GM19397 (cell line): ENCODE measurements around the gene CIDEB.

Experiments
- ATAC-seq: cut with Tn5 transposase; IDR thresholded peaks from one replicate; pipeline ENCODE4 v1.9.1; 2021; ENCODE audit warnings: mild to moderate bottlenecking, moderate library complexity; ENCODE audit not compliant: unreplicated experiment

The CIDEB gene

GRCh38 chr14:24270537-24271133 is 37.1 kb downstream of the CIDEB start:
- no peak for ATAC-seq

- ATAC-seq, result no peak
These were observed 37.8 kb downstream of the CIDEB start for GRCh38 chr14:24269910-24270536.

- no peak for ATAC-seq
These were observed 38.4 kb downstream of the CIDEB start for GRCh38 chr14:24269368-24269767.

- ATAC-seq, result no peak
These were observed 39.6 kb downstream of the CIDEB start for GRCh38 chr14:24268225-24268624.

- no peak for ATAC-seq
These were observed 40.3 kb downstream of the CIDEB start for GRCh38 chr14:24267516-24267915.

- ATAC-seq, result no peak
These were observed 41.2 kb downstream of the CIDEB start for GRCh38 chr14:24266344-24267244.

- ATAC-seq, result no peak
These were observed 43.5 kb downstream of the CIDEB start for GRCh38 chr14:24264298-24264697.

- no peak for ATAC-seq
These were observed 43.9 kb downstream of the CIDEB start for GRCh38 chr14:24263848-24264247.

- no peak for ATAC-seq
These were observed 44.7 kb downstream of the CIDEB start, which contains the start of gene TGM1 for GRCh38 chr14:24262821-24263733. Gene TGM1 (minus strand): TSS chr14:24263177. CDS start chr14:24262352, 825 bp downstream.

- ATAC-seq, result no peak
These were observed 45.8 kb downstream of the CIDEB start for GRCh38 chr14:24261969-24262327.

GRCh38 chr14:24261256-24261968 is 46.4 kb downstream of the CIDEB start:
- ATAC-seq, result no peak

GRCh38 chr14:24260780-24261157 is 47.0 kb downstream of the CIDEB start:
- no peak for ATAC-seq

GRCh38 chr14:24260026-24260779 is 47.6 kb downstream of the CIDEB start:
- no peak for ATAC-seq

GRCh38 chr14:24259282-24260025 is 48.3 kb downstream of the CIDEB start:
- ATAC-seq, result no peak

- ATAC-seq, result no peak
These were observed 49.1 kb downstream of the CIDEB start for GRCh38 chr14:24258548-24259265.

- no peak for ATAC-seq
These were observed 49.7 kb downstream of the CIDEB start for GRCh38 chr14:24258119-24258518.

- no peak for ATAC-seq
These were observed 50.8 kb downstream of the CIDEB start for GRCh38 chr14:24256960-24257359.
